ENCODE data around the gene MIPEP.

The MIPEP gene

GRCh38 chr13:23778002-23778652 is 111.1 kb downstream of the MIPEP start:
- Histone ChIP-seq H3K36me3 (ENCODE audit: control insufficient read depth in 1 of 2, insufficient read depth in 2 of 2, low read length in 2 of 2) (peaks cover 0 to 6% of the 10 kb centered on the region in 2 experiments), H3K4me2 (ENCODE audit: low read length) (no peak overlapping the region), H3K79me1 (ENCODE audit: low read length) (no peaks in the 10 kb centered on the region), H3K14ac (ENCODE audit: low read length) (no peak overlapping the region), H3K9me3 (ENCODE audit: insufficient read depth, low read depth, low read length) (peaks cover 5% of the 10 kb centered on the region), H3K4me3 (ENCODE audit: low read depth, low read length) (no peak overlapping the region), H3K23ac (ENCODE audit: low read length) (no peak overlapping the region), H3K79me2 (ENCODE audit: control insufficient read depth, insufficient read depth, low read length, poor library complexity) (no peaks in the 10 kb centered on the region), H2BK12ac (ENCODE audit: low read length) (no peak overlapping the region), H3K27me3 (ENCODE audit: insufficient read depth, low read length) (no peaks in the 10 kb centered on the region), H3K18ac (ENCODE audit: low read length) (no peak overlapping the region), H2BK120ac (ENCODE audit: insufficient read depth, low read length, poor library complexity) (no peak overlapping the region), H2BK5ac (ENCODE audit: low read depth, low read length, poor library complexity) (no peak overlapping the region), H3K9ac (ENCODE audit: low read length) (no peak overlapping the region), H3K4ac (ENCODE audit: low read depth, low read length) (no peak overlapping the region), H4K8ac (ENCODE audit: low read depth, low read length) (no peak overlapping the region), H2AK5ac (ENCODE audit: low read length) (no peak overlapping the region), H3K27ac (ENCODE audit: low read depth, low read length) (no peak overlapping the region), H4K12ac (ENCODE audit: low read depth, low read length) (no peak overlapping the region), H2AFZ (ENCODE audit: insufficient read depth, low read length, poor library complexity) (no peak overlapping the region), H3K4me1 (ENCODE audit: control insufficient read depth in 1 of 2, insufficient read depth in 2 of 2, low read length in 2 of 2) (no peaks in the 10 kb centered on the region), H4K91ac (ENCODE audit: low read depth, low read length) (no peak overlapping the region)
- WGBS (ENCODE audit: extremely low coverage, insufficient coverage, insufficient read length): no CpG with 5 or more reads among the region's 2 CpGs
- DNase-seq: no peak

GRCh38 chr13:23777575-23777870 is 111.7 kb downstream of the MIPEP start:
- Histone ChIP-seq H3K4ac (ENCODE audit: low read depth, low read length) (no peak overlapping the region), H2AFZ (ENCODE audit: insufficient read depth, low read length, poor library complexity) (no peak overlapping the region), H2BK5ac (ENCODE audit: low read depth, low read length, poor library complexity) (no peak overlapping the region), H4K12ac (ENCODE audit: low read depth, low read length) (no peak overlapping the region), H4K91ac (ENCODE audit: low read depth, low read length) (no peak overlapping the region), H3K4me3 (ENCODE audit: low read depth, low read length) (no peak overlapping the region), H3K18ac (ENCODE audit: low read length) (no peak overlapping the region), H3K4me2 (ENCODE audit: low read length) (no peak overlapping the region), H3K79me1 (ENCODE audit: low read length) (peaks cover 1% of the 10 kb centered on the region), H2AK5ac (ENCODE audit: low read length) (no peak overlapping the region), H2BK12ac (ENCODE audit: low read length) (no peak overlapping the region), H3K27me3 (ENCODE audit: insufficient read depth, low read length) (no peaks in the 10 kb centered on the region), H2BK120ac (ENCODE audit: insufficient read depth, low read length, poor library complexity) (no peak overlapping the region), H3K9me3 (ENCODE audit: insufficient read depth, low read depth, low read length) (peaks cover 5% of the 10 kb centered on the region), H3K9ac (ENCODE audit: low read length) (no peak overlapping the region), H3K36me3 (ENCODE audit: control insufficient read depth in 1 of 2, insufficient read depth in 2 of 2, low read length in 2 of 2) (peaks cover 0 to 6% of the 10 kb centered on the region in 2 experiments), H3K27ac (ENCODE audit: low read depth, low read length) (no peak overlapping the region), H3K23ac (ENCODE audit: low read length) (no peak overlapping the region), H4K8ac (ENCODE audit: low read depth, low read length) (no peak overlapping the region), H3K14ac (ENCODE audit: low read length) (no peak overlapping the region), H3K4me1 (ENCODE audit: control insufficient read depth in 1 of 2, insufficient read depth in 2 of 2, low read length in 2 of 2) (peaks cover 2% of the 10 kb centered on the region in 2 experiments), H3K79me2 (ENCODE audit: control insufficient read depth, insufficient read depth, low read length, poor library complexity) (no peaks in the 10 kb centered on the region)
- WGBS (ENCODE audit: extremely low coverage, insufficient coverage, insufficient read length): no CpG with 5 or more reads among the region's 1 CpG
- DNase-seq: no peak

- Histone ChIP-seq H2BK12ac (ENCODE audit: low read length) (no peak overlapping the region), H3K4me2 (ENCODE audit: low read length) (no peak overlapping the region), H3K23ac (ENCODE audit: low read length) (no peak overlapping the region), H4K12ac (ENCODE audit: low read depth, low read length) (no peak overlapping the region), H4K91ac (ENCODE audit: low read depth, low read length) (no peak overlapping the region), H3K18ac (ENCODE audit: low read length) (no peak overlapping the region), H3K9ac (ENCODE audit: low read length) (no peak overlapping the region), H3K4me1 (ENCODE audit: control insufficient read depth in 1 of 2, insufficient read depth in 2 of 2, low read length in 2 of 2) (peaks cover 2 to 3% of the 10 kb centered on the region in 2 experiments), H2BK120ac (ENCODE audit: insufficient read depth, low read length, poor library complexity) (no peak overlapping the region), H2AK5ac (ENCODE audit: low read length) (no peak overlapping the region), H2AFZ (ENCODE audit: insufficient read depth, low read length, poor library complexity) (no peak overlapping the region), H4K8ac (ENCODE audit: low read depth, low read length) (no peak overlapping the region), H2BK5ac (ENCODE audit: low read depth, low read length, poor library complexity) (no peak overlapping the region), H3K79me2 (ENCODE audit: control insufficient read depth, insufficient read depth, low read length, poor library complexity) (no peaks in the 10 kb centered on the region), H3K4me3 (ENCODE audit: low read depth, low read length) (no peak overlapping the region), H3K36me3 (ENCODE audit: control insufficient read depth in 1 of 2, insufficient read depth in 2 of 2, low read length in 2 of 2) (peaks cover 0 to 6% of the 10 kb centered on the region in 2 experiments), H3K27me3 (ENCODE audit: insufficient read depth, low read length) (no peaks in the 10 kb centered on the region), H3K27ac (ENCODE audit: low read depth, low read length) (no peak overlapping the region), H3K79me1 (ENCODE audit: low read length) (peaks cover 2% of the 10 kb centered on the region), H3K9me3 (ENCODE audit: insufficient read depth, low read depth, low read length) (peaks cover 5% of the 10 kb centered on the region), H3K4ac (ENCODE audit: low read depth, low read length) (no peak overlapping the region), H3K14ac (ENCODE audit: low read length) (no peak overlapping the region)
- no peak for DNase-seq
- WGBS (ENCODE audit: extremely low coverage, insufficient coverage, insufficient read length): no CpG with 5 or more reads among the region's 3 CpGs
These were observed 112.3 kb downstream of the MIPEP start for GRCh38 chr13:23776698-23777574.

- Histone ChIP-seq H4K8ac (ENCODE audit: low read depth, low read length) (no peak overlapping the region), H2AFZ (ENCODE audit: insufficient read depth, low read length, poor library complexity) (no peak overlapping the region), H3K27ac (ENCODE audit: low read depth, low read length) (peak overlapping the region; percentile 57), H3K36me3 (ENCODE audit: control insufficient read depth in 1 of 2, insufficient read depth in 2 of 2, low read length in 2 of 2) (no peaks in the 10 kb centered on the region), H3K79me1 (ENCODE audit: low read length) (peaks cover 7% of the 10 kb centered on the region), H3K9ac (ENCODE audit: low read length) (no peak overlapping the region), H3K4me2 (ENCODE audit: low read length) (no peak overlapping the region), H3K79me2 (ENCODE audit: control insufficient read depth, insufficient read depth, low read length, poor library complexity) (no peaks in the 10 kb centered on the region), H3K4me1 (ENCODE audit: control insufficient read depth in 1 of 2, insufficient read depth in 2 of 2, low read length in 2 of 2) (peaks cover 12 to 20% of the 10 kb centered on the region in 2 experiments), H4K12ac (ENCODE audit: low read depth, low read length) (no peak overlapping the region), H3K23ac (ENCODE audit: low read length) (no peak overlapping the region), H3K4me3 (ENCODE audit: low read depth, low read length) (no peak overlapping the region), H2BK5ac (ENCODE audit: low read depth, low read length, poor library complexity) (peak overlapping the region; percentile 26), H3K18ac (ENCODE audit: low read length) (no peak overlapping the region), H3K4ac (ENCODE audit: low read depth, low read length) (no peak overlapping the region), H2AK5ac (ENCODE audit: low read length) (no peak overlapping the region), H2BK12ac (ENCODE audit: low read length) (no peak overlapping the region), H3K27me3 (ENCODE audit: insufficient read depth, low read length) (no peaks in the 10 kb centered on the region), H4K91ac (ENCODE audit: low read depth, low read length) (no peak overlapping the region), H3K9me3 (ENCODE audit: insufficient read depth, low read depth, low read length) (no peaks in the 10 kb centered on the region), H2BK120ac (ENCODE audit: insufficient read depth, low read length, poor library complexity) (peak overlapping the region; percentile 36), H3K14ac (ENCODE audit: low read length) (no peak overlapping the region)
- DNase-seq: peak; percentile 64 to 91
- no CpG with 5 or more reads among the region's 2 CpGs for WGBS (ENCODE audit: extremely low coverage, insufficient coverage, insufficient read length)
These were observed 116.5 kb downstream of the MIPEP start for GRCh38 chr13:23772717-23773116.

All from trophoblast cell (in vitro differentiated cells and primary cell).